A204.1 (cell line): Measurements from ENCODE around the gene SMIM17.
A peak's percentile ranks its signal among the peaks of the same experiment; 100 is the strongest.

Experiments used
- FAIRE-seq: peaks from 2 replicates; lab custom pipeline; 2012; peaks lifted over from hg19 to GRCh38; lab: Jason Lieb, UNC

Gene SMIM17

GRCh38 chr19:56642711-56643459 is at the start of gene SMIM17:
Gene SMIM17 (plus strand): TSS chr19:56643159. CDS start chr19:56645668, 2,509 bp downstream.
- FAIRE-seq: no peak

- FAIRE-seq: no peak
Measured at GRCh38 chr19:56594446-56594782, 48.5 kb upstream of the SMIM17 start.

- peak; percentile 37 for FAIRE-seq
Measured at GRCh38 chr19:56594783-56595547, 48.0 kb upstream of the SMIM17 start, which contains the start of gene ZNF71. Gene ZNF71 (plus strand): TSS chr19:56595302. CDS start chr19:56601559, 6,257 bp downstream.

GRCh38 chr19:56595548-56595899 is 47.4 kb upstream of the SMIM17 start:
- FAIRE-seq: no peak

GRCh38 chr19:56596676-56597075 is 46.3 kb upstream of the SMIM17 start:
- no peak for FAIRE-seq

- FAIRE-seq: no peak
Measured at GRCh38 chr19:56597696-56598095, 45.3 kb upstream of the SMIM17 start.

- no peak for FAIRE-seq
Measured at GRCh38 chr19:56601375-56601774, 41.6 kb upstream of the SMIM17 start.

- no peak for FAIRE-seq
Measured at GRCh38 chr19:56603829-56604228, 39.1 kb upstream of the SMIM17 start.

GRCh38 chr19:56608274-56608964 is 34.5 kb upstream of the SMIM17 start:
- no peak for FAIRE-seq

GRCh38 chr19:56611288-56611687 is 31.7 kb upstream of the SMIM17 start:
- no peak for FAIRE-seq

GRCh38 chr19:56612737-56613136 is 30.2 kb upstream of the SMIM17 start:
- FAIRE-seq: no peak

GRCh38 chr19:56613639-56614038 is 29.3 kb upstream of the SMIM17 start:
- FAIRE-seq: no peak

- FAIRE-seq: no peak
Measured at GRCh38 chr19:56617531-56617930, 25.4 kb upstream of the SMIM17 start.

GRCh38 chr19:56619121-56619520 is 23.8 kb upstream of the SMIM17 start:
- no peak for FAIRE-seq

GRCh38 chr19:56622374-56622773 is 20.6 kb upstream of the SMIM17 start:
- FAIRE-seq: no peak

GRCh38 chr19:56623006-56623405 is 20.0 kb upstream of the SMIM17 start:
- FAIRE-seq: no peak

GRCh38 chr19:56625708-56626107 is 17.3 kb upstream of the SMIM17 start:
- FAIRE-seq: no peak

- no peak for FAIRE-seq
Measured at GRCh38 chr19:56633021-56633420, 9.9 kb upstream of the SMIM17 start.

GRCh38 chr19:56637976-56638555 is 4.9 kb upstream of the SMIM17 start:
- no peak for FAIRE-seq

GRCh38 chr19:56639217-56639616 is 3.7 kb upstream of the SMIM17 start:
- FAIRE-seq: no peak

- no peak for FAIRE-seq
Measured at GRCh38 chr19:56643460-56643955, 549 bp downstream of the SMIM17 start.

GRCh38 chr19:56654151-56654550 is 11.2 kb downstream of the SMIM17 start:
- no peak for FAIRE-seq
